Mucosa of descending colon (tissue), 3 donors: ENCODE data around the gene CXCL6. TPM values are rescaled to one million over a fixed set of nuclear protein-coding genes. Genes with fewer than 3 reads are reported as not detected.

Experiments used
- ATAC-seq: fragments of 200-7000 bp; cut with Tn5 transposase; one replicate; pipeline ENCODE4 v1.9.1; 2020; ENCODE audit warnings: mild to moderate bottlenecking, moderate library complexity
- DNase-seq, 3 donors: peaks; one replicate each; pipeline ENCODE4 v3.0.0-alpha.2; 2020
- H3K36me3 ChIP-seq: fragments of 200-600 bp; one replicate; pipeline ENCODE4 v1.8.0; 2021; ENCODE audit warnings: low read depth, mild to moderate bottlenecking
- H3K4me1 ChIP-seq: fragments of 200-600 bp; one replicate; pipeline ENCODE4 v1.8.0; 2021; ENCODE audit warnings: low read depth, mild to moderate bottlenecking
- H3K4me3 ChIP-seq: fragments of 200-600 bp; one replicate; pipeline ENCODE4 v1.8.0; 2021; ENCODE audit warnings: mild to moderate bottlenecking
- H3K9me3 ChIP-seq: fragments of 200-600 bp; one replicate; pipeline ENCODE4 v1.8.0; 2021; ENCODE audit warnings: mild to moderate bottlenecking
- CTCF ChIP-seq: fragments of 200-600 bp; IDR thresholded peaks from one replicate; pipeline ENCODE4 v1.8.0; 2022; ENCODE audit warnings: antibody characterized with exemption, mild to moderate bottlenecking
- intact Hi-C, 2 donors: fragments of 100-400 bp; cut with DNase I in 1 of 2; cut with micrococcal nuclease in 1 of 2; formaldehyde crosslinking; loops; one replicate each; pipeline versions ENCODE4 v1.11.0 to v1.11.1; 2022; cut with DNase I, micrococcal nuclease
- total RNA-seq, 3 donors: library from RNA; stranded (reverse); fragmentation: NEBNext Ultra II Directional in 2 of 3; extraction: Animal tissue kit (Norgen Biotek cat#: 25700) in 2 of 3; gene quantifications; one replicate each; pipeline versions ENCODE4 v1.2.1 to v1.2.4, GENCODE V29; 2021 to 2023
- donor health status: DM: no; HTN: no; CAD: no; lungs with moderate emphysema.
- donor health status: DM: no; HTN: no; CAD: no.
- donor health status: DM: no; HTN: yes; CAD: no.

Gene CXCL6
- total RNA-seq, 3 donors from 2014 or later: 0.19 to 0.22 TPM; not detected in 1

DNA sequence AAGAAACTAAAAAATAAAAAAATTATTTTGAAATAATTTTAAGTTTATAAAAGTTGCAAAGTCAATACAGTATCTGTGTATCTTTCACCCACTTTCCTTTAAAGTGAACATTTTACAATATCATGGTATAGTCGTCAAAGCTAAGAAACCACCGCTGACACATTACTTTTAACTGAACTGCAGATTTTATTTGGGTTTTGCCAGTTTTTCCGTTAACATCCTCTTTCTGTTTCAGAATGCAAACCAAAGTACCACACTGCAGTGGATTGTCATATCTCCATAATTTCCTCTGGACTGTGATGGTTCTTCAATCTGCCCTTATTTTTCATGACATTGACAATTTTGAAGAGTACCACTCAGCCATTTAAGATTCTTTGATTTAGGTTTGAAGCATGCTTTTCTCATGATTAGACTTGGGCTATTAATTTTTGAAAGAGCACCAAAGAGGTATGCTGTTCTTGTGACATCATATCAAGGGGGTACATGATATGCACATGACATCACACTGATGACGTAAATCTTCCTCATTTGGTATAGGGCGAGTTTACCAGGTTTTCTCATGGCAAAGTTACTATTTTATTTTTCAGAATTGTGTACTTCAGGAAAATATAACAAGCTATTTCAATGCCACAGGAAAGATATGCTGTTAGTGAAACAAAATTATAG lies 29.1 kb downstream of the CXCL6 start:
- Histone ChIP-seq H3K4me1 (no peaks in the 10 kb centered on the region), H3K9me3 (no peaks in the 10 kb centered on the region), H3K36me3 (no peaks in the 10 kb centered on the region), H3K4me3 (no peak overlapping the region)
- TF ChIP-seq CTCF: no peak
- no peak for ATAC-seq
- DNase-seq: no peak
- intact Hi-C loops: loop anchor here in 1 of 2 donors (10.0 kb wide), 1 partner anchor 169 kb away; the partner anchor contains the start of gene CXCL3

- DNase-seq (no peak), ATAC-seq (no peak)
- intact Hi-C loops: loop anchor here in 1 of 2 donors (10.0 kb wide), 1 partner anchor 169 kb away; the partner anchor contains the start of gene CXCL3
- Histone ChIP-seq H3K4me1 (no peaks in the 10 kb centered on the region), H3K36me3 (no peaks in the 10 kb centered on the region), H3K4me3 (no peak overlapping the region), H3K9me3 (no peaks in the 10 kb centered on the region)
- no peak for TF ChIP-seq CTCF
Measured at GRCh38 chr4:73866246-73866645, 29.8 kb downstream of the CXCL6 start.

- ATAC-seq (peak; percentile 63), DNase-seq (peak in 2 of 3 donors; percentile 39 to 67)
- H3K9me3 ChIP-seq: no peaks in the 10 kb centered on the region
- no peaks in the 10 kb centered on the region for H3K4me1 ChIP-seq
- no peaks in the 10 kb centered on the region for H3K36me3 ChIP-seq
- TF ChIP-seq CTCF: no peak
- intact Hi-C loops: loop anchor here in 1 of 2 donors (10.0 kb wide), 1 partner anchor 167 kb away; the partner anchor contains the start of gene CXCL3
- no peak overlapping the region for H3K4me3 ChIP-seq
Measured at GRCh38 chr4:73867783-73868182, 31.3 kb downstream of the CXCL6 start.

GRCh38 chr4:73868206-73869129 lies 32.0 kb downstream of the CXCL6 start:
- DNase-seq (peak in 2 of 3 donors; percentile 24 to 37), ATAC-seq (peak; percentile 44)
- Histone ChIP-seq H3K4me1 (no peaks in the 10 kb centered on the region), H3K9me3 (no peaks in the 10 kb centered on the region), H3K36me3 (no peaks in the 10 kb centered on the region), H3K4me3 (peak overlapping the region; percentile 56)
- TF ChIP-seq CTCF: no peak
- intact Hi-C loops: loop anchor here in 1 of 2 donors (10.0 kb wide), 1 partner anchor 166 kb away; the partner anchor contains the start of gene CXCL3

DNA sequence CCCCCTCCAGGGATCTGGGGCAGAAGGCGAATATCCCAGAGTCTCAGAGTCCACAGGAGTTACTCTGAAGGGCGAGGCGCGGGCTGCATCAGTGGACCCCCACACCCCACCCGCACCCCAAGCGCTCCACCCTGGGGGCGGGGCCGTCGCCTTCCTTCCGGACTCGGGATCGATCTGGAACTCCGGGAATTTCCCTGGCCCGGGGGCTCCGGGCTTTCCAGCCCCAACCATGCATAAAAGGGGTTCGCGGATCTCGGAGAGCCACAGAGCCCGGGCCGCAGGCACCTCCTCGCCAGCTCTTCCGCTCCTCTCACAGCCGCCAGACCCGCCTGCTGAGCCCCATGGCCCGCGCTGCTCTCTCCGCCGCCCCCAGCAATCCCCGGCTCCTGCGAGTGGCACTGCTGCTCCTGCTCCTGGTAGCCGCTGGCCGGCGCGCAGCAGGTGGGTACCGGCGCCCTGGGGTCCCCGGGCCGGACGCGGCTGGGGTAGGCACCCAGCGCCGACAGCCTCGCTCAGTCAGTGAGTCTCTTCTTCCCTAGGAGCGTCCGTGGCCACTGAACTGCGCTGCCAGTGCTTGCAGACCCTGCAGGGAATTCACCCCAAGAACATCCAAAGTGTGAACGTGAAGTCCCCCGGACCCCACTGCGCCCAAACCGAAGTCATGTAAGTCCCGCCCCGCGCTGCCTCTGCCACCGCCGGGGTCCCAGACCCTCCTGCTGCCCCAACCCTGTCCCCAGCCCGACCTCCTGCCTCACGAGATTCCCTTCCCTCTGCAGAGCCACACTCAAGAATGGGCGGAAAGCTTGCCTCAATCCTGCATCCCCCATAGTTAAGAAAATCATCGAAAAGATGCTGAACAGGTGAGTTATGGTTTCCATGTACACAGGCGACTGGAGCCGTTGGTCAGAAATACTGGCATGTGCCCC lies 32.9 kb downstream of the CXCL6 start, which contains the start of gene CXCL1:
CXCL1 (plus strand) TSS at position 264 of the 926 bp plus-strand sequence; CDS start at position 342, 78 bp downstream.
- Histone ChIP-seq H3K36me3 (no peaks in the 10 kb centered on the region), H3K9me3 (no peaks in the 10 kb centered on the region), H3K4me1 (no peaks in the 10 kb centered on the region), H3K4me3 (peak within 1 kb of the TSS; percentile 56)
- intact Hi-C loops: loop anchor here in 1 of 2 donors (10.0 kb wide), 1 partner anchor 165 kb away; the partner anchor contains the start of gene CXCL3
- peak; percentile 76 to 82 (median 82) for DNase-seq
- peak; percentile 73 for ATAC-seq
- TF ChIP-seq CTCF: no peak
